SU-DHL-6 (cell line): ENCODE data around the gene TFEB.

Source experiments
- EZH2phosphoT487 ChIP-seq: fragments of 200-600 bp; sonication (generic), shearing (Covaris generic); conservative IDR thresholded peaks from 2 replicates; pipeline ENCODE4 v1.6.1; 2018; ENCODE audit warnings: mild to moderate bottlenecking, antibody characterized with exemption, low read length, moderate library complexity, mixed read lengths
- TF ChIP-seq, protein P1 (sequence below): fragments of 200-600 bp; sonication (generic); IDR thresholded peaks from one replicate; pipeline ENCODE4 v1.5.1; 2017; ENCODE audit warnings: antibody characterized with exemption, mild to moderate bottlenecking, low read length, moderate library complexity; ENCODE audit not compliant: insufficient read depth, poor library complexity, severe bottlenecking

DNA sequence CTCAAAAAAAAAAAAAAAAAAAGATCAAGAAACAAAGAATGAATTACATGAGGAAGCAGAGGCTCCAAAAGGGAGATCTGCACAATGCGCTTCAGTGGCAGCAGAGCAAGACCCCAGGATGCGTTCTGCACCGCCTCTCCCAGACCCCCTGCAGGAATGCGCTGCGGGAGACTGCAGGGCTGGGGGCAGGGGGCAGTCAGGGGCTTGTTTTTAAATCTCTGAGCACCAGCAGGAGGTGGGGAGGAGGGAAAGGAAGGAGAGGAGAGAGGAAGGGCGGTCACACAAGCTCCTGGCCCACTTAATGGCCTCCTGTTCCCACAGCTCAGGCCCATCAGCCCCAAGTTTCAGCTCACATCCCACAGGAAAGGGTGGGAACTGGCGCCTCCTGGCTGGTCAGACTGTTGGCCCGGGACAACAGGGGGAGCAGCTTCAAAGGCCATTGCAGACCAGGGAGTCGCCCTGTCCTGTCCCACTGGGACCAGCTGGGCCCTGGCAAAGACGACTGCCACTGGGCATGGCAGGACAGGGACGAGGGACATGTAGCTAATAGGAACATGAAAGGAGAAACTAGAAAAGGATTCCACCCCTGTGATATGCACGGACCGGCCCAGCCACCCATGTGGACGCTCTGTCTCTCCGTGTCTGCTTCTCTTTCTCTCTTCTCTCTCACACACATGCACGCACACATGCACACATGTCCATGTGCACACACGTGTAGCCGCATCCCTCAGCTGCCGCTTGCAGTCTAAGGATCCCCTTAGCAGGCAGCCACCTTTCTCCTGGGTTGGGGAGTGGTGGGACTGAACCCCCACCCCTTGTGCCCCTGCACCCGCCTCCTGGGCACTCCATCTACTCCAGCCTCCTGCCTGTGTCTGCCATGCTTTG, 34.7 kb downstream of the TFEB start:
- TF ChIP-seq, protein P1, sequence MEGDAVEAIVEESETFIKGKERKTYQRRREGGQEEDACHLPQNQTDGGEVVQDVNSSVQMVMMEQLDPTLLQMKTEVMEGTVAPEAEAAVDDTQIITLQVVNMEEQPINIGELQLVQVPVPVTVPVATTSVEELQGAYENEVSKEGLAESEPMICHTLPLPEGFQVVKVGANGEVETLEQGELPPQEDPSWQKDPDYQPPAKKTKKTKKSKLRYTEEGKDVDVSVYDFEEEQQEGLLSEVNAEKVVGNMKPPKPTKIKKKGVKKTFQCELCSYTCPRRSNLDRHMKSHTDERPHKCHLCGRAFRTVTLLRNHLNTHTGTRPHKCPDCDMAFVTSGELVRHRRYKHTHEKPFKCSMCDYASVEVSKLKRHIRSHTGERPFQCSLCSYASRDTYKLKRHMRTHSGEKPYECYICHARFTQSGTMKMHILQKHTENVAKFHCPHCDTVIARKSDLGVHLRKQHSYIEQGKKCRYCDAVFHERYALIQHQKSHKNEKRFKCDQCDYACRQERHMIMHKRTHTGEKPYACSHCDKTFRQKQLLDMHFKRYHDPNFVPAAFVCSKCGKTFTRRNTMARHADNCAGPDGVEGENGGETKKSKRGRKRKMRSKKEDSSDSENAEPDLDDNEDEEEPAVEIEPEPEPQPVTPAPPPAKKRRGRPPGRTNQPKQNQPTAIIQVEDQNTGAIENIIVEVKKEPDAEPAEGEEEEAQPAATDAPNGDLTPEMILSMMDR: no peak
- no peak for TF ChIP-seq EZH2phosphoT487
